HPDE6-E6E7 (cell line): Measurements from ENCODE around the gene EFR3B.

Source experiments
- DNase-seq: peaks from one replicate; pipeline ENCODE4 v3.0.0; 2011; ENCODE audit warnings: missing footprints; ENCODE audit errors: extremely low spot score

Gene EFR3B

DNA sequence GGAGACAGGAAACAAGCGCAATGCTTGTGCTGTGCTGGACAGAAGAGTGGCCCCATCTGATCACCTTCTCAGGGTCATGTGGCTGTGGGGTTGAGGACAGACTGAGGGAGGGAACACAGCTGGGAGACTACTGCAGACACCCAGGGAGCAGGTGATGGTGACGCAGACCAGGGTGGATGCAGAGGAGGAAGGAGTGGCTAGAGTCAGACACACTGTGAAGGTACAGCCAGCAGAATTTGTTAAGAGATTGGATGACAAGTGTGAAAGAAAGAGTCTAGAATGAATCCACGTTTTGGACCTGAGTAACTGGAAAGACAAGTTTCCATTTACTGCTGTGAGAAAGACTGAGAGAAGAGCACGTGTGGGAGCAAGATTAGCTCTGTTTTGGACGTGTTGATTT, 142.4 kb downstream of the EFR3B start:
- peak; percentile 49 for DNase-seq

DNA sequence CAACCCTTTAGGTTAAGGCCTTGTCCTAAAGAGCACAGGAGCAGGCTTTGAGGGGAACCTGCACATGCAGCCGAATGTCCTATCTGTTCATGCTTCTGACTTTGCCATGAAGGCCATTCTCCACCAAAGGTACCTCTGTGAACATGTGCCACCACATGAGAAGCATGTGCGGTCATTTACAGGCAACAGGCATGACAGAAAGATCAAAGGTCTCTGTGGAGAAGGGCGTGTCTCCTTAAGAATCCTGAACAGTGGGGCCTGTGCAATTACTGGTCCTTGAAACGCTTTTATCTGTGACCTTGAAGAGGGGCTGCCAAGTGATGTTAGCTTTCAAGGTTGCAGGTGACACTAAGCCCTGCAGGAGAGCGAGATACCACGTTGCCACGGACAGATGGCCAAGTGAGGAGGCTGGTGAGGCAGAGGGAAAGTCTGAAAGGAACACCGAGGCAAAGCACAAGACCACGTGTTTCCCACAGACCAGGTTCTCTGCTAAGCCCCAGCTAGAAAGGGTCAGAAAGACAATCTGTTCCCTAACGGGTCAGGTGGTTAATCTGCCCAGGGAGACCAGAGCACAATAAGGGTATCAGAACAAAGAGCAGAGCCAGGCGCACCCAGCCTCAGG, 146.0 kb downstream of the EFR3B start:
- DNase-seq: no peak

DNA sequence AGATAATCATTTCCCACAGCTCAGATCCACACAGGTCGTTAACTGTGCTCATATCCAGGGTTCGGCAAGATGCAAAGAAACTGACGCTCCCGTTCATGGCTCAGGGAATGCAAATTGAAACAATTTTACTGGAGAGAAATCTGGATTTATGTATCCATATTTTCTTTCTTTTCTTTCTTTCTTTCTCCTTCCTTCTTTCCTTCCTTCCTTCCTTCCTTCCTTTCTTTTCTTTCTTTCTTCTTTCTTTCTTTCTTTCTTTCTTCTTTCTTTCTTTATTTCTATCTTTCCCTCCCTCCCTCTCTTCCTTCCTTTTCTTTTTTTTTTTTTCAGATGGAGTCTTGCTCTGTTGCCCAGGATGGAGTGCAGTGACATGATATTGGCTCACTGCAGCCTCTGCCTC, 146.5 kb downstream of the EFR3B start:
- no peak for DNase-seq

DNA sequence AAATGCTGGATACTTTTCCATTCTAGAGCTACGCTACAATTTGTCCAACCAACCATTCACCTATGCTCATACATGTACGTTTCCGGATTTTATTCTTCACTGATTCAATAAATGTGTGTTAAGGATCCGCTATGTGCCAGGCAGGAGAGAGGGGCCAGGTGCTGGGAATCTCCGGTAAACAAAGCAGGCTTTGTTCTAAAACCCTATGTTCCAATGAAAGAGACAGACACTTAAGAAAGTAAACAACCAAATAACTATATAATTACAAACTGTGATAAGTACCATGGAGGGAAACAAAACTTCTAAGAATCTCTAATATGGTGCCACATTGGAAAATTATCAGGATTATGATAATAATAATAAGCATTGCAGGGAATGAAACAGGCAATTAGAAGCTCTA, 148.7 kb downstream of the EFR3B start:
- no peak for DNase-seq

DNA sequence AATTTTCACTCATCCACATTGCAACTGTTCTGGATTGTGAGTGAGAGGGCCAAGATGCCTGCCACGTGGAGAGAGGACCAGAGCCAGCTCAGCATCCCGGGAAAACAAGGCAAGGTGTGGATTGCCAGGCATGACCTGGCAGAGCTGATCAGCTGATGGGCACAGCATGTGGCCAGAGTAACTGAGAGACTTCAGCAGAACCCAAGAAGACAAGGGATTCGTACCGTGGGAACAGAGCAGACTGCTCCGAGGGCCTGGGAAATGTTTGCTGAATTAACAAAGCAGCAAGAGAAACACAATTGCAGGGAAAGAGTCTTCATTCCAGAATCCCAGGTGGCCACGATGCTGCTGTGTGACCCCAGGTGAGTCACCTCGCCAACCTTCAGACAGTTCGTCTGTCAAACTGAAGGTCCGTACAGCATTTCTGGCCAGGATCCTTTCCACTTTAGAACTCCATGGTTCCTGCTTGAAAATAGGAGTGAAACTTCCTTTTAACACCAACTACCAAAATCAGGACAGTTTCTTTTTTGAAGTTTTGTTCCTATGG, 152.8 kb downstream of the EFR3B start:
- DNase-seq: no peak

DNA sequence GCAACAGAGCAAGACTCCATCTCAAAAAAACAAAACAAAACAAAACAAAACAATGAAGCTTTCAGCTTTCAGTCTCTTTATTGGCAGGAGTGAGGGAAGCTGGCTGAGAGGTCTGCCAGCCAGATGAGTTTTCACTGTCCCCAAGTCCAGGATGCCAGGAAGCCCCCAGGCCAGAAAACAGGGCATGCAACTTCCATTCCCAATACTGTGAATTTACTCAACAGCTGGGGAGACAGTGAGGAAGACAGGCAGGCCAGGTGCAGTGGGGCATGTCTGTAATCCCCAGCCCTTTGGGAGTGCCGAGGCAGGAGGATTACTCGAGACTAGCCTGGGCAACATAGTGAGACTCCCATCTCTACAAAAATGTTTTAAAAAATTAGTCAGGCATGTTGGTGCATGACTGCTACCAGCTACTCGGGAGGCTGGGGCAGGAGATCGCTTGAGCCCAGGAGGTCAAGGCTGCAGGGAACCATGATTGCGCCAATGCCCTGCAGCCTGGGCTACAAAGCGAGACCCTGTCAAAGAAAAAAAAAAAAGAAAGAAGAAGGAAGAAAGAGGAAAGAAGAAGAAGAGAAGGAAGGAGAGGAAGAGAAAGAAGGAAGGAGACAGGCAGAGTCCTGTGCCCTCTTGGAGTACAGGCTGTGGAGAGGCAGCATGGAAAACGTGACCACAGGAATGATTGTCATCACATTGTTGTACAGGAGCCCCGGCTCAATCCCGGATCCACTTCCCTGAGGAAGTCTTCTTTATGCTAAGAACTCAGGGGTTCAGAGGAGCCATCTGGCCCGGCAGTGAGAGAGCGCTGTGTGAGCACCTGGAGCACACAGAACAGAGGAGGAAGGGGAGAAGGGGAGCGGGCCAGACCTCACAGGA, 155.7 kb downstream of the EFR3B start:
- no peak for DNase-seq

DNA sequence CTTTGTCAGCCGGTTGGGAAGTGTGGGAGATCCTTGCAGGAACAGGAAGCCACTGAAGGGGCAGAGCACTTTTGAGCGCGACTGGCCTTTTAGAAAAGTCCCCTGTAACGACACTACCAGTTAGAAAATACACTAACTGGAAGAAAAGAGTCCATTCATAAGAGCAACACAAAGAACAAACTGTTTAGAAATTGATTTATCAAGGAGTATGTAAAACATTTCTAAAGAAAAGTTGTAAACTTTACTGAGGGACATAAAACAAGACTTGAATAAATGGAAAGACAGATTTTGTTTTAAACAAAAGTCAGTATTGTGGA, 156.3 kb downstream of the EFR3B start:
- DNase-seq: no peak

DNA sequence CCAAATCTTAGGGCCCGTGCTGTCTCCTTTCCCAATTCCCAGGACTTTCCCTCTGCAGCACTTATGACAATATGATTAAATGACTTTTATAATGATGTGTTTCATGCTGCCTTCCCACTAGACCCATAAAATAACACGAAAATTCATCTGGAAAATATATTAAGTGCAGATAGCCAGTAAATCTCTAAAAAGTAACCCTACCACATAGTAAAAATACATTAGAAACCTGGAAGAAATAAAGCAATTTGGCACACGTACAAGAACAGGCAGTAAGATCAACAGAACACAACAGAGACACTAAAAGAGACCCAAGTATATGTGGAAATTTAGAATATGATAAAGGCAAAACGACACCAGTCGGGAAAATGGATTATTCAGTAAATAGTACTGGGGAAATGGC, 156.7 kb downstream of the EFR3B start:
- no peak for DNase-seq

DNA sequence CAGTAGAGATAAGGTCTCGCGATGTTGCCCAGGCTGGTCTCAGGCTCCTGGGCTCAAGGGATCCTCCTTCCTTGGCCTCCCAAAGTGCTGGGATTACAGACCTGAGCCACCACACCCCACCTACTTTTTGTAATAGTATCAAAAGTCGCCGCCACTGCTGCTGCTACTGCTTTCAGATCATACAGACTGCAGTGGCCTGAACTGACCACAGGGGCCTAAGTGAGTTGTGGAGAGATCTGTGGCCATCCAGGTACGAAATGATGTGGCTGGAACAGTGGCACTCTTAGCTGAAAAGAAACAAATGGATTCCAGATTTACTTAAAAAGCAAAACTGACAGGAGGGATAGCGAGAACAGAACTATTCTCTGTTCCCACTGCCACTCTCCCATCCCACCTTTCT, 159.4 kb downstream of the EFR3B start:
- DNase-seq: no peak

DNA sequence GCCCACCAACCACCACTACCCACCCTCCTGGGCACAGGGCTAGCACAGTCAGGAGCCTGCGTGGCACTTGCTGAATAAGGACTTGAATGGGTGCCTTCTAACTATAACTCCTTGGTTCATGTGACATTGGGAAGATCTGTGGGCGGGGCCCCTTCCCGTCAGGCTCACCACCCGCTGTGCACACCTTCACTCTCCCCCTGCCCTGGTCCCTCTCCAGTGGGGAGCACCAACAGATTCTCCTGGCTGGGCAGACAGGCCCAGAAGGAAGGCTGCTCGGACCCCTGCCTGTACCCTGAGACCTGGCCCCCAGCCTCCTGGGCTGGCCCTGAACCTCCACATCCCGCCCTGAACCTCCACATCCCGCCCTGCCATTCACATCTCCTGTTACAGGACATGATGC, 159.9 kb downstream of the EFR3B start:
- DNase-seq: no peak

DNA sequence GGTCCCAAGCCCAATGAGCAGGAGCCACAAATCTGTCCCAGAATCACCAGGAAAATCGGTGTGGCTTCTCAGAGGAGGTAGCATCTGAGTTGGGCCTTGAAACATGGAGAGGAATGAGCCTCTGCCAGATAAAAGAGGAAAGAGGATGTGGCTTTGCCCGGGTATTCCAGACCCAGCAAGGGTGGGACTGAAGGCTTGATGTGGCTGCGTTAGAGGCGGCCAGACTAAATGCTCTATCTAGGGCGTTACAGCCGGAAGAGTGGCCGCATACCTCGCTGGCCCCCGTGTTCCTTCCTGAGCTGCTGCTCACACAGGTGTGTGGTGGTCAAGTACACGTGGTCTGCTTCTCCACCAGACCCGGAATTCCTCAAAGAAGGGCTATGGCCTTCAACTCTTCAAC, 160.4 kb downstream of the EFR3B start:
- DNase-seq: no peak

DNA sequence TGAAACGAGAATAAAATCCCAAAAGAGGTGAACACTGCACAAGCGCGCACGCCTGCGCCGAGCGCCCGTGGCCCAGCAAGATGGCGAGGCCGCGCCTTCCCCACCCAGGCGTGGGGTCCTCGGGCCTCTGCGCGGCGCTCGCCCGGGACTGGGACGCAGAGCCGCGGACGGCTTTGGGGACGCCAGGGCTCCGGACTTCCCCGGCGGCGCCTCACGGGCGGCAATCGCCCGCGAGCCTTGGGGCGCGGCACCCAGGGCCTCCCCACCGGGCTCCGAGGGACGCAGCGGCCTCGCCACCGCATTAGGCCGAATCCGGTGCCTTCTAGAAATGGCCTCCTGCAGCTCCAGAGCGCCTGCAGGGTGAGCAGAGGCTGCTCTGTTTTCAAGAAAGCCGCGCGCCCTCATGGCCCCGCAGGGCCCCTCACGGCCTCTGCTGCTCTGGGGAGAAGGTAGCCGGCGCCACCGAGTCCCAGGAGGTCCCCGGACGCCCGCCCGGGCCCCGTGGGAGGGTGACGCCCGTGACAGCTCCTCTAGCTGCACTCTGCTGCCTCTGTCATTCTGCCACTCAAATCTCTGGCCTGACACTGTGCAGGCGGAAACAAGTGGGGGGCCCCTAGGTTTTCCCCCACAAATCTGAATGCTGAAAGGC, 162.4 kb downstream of the EFR3B start:
- no peak for DNase-seq

DNA sequence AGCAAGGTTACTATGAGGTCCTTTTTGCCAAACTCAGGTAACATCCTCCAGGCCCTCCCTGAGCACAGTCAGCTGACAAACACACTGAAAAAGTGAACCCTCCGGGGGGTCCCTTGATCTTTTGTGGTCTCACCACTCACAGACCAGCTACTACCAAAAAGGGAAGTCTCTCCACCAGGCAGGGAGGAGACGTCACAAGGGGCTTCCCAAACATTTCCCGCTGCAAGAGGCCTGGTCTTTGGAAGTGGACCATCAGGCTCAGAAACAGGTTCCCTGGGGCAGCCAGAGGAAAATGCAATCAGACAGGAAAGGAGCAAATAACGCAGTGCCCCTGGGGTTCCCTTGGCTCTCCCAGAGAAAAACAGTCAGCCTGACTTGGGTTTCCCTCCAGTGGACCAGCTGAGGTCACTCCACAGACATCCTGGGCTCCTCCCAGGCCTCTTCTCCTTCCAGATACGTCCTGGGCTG, 165.2 kb downstream of the EFR3B start:
- DNase-seq: no peak
